ENCODE measurements around the gene PRKD3.

DNA sequence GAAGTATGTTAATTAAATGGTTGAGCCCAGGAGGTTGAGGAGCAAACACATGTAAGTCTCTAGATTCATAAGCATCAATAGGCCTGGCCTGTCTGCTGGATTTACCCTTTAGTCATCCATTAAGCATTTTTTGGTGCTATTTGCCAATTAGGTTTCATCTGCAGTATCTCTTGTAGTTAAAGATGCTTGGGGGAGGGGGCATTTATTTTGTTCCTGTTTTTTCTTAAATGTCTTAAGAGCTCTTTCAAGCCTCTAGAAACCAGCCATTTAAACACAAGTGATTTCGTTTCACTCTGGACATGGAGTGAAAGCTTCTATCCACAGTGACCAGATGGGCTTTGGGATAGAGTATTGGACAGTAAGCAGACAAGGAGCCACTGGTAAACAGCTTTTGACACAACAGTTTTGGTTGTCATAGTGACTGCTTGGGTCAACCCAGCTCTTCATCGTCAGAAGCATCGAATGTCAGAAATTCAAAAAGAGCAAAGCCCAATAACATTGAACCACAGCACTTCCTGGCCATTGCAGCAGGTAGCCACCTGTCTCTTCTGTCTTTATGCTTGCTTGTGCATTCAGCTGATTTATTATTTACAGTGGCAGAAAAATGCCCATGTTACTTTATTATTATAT is 24.7 kb upstream of the PRKD3 start:
- TF ChIP-seq, protein P1, sequence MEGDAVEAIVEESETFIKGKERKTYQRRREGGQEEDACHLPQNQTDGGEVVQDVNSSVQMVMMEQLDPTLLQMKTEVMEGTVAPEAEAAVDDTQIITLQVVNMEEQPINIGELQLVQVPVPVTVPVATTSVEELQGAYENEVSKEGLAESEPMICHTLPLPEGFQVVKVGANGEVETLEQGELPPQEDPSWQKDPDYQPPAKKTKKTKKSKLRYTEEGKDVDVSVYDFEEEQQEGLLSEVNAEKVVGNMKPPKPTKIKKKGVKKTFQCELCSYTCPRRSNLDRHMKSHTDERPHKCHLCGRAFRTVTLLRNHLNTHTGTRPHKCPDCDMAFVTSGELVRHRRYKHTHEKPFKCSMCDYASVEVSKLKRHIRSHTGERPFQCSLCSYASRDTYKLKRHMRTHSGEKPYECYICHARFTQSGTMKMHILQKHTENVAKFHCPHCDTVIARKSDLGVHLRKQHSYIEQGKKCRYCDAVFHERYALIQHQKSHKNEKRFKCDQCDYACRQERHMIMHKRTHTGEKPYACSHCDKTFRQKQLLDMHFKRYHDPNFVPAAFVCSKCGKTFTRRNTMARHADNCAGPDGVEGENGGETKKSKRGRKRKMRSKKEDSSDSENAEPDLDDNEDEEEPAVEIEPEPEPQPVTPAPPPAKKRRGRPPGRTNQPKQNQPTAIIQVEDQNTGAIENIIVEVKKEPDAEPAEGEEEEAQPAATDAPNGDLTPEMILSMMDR (IDR thresholded peaks at IDR 0.05; ENCODE audit: borderline replicate concordance, extremely low read depth, low read length, poor library complexity, severe bottlenecking), result no peak
- TF ChIP-seq EZH2 (IDR thresholded peaks at IDR 0.05; ENCODE audit: borderline replicate concordance, low read depth, low read length, severe bottlenecking), result no peak

Data from DND-41 (cell line).